DND-41 (cell line): Measurements from ENCODE around the gene LCE2D.

Source experiments
- ATAC-seq: fragments of 200-7000 bp; cut with Tn5 transposase; 3 replicates; pipeline ENCODE4 v1.9.1; 2021; ENCODE audit warnings: low read depth; ENCODE audit not compliant: insufficient read depth
- DNase-seq: peaks from one replicate; pipeline ENCODE4 v3.0.0-alpha.2; 2020
- H2AFZ ChIP-seq: 2 replicates; pipeline ENCODE4 v1.6.0; 2012; ENCODE audit warnings: low read depth, low read length
- H3K27ac ChIP-seq: 2 replicates; pipeline ENCODE4 v1.5.1; 2012; ENCODE audit warnings: low read length, inconsistent platforms
- H3K27me3 ChIP-seq: fragments of 200-600 bp; sonication (generic); 2 replicates; pipeline ENCODE4 v1.6.0; 2012; ENCODE audit warnings: low read length, mild to moderate bottlenecking, inconsistent platforms; ENCODE audit not compliant: insufficient read depth, poor library complexity
- H3K36me3 ChIP-seq: 2 replicates; pipeline ENCODE4 v1.5.1; 2012; ENCODE audit warnings: low read length, inconsistent platforms; ENCODE audit not compliant: insufficient read depth
- H3K4me1 ChIP-seq: 2 replicates; pipeline ENCODE4 v1.5.1; 2012; ENCODE audit warnings: mild to moderate bottlenecking, low read length; ENCODE audit not compliant: insufficient read depth
- H3K4me2 ChIP-seq: 2 replicates; pipeline ENCODE4 v1.6.0; 2012; ENCODE audit warnings: mild to moderate bottlenecking, moderate library complexity, low read length, inconsistent platforms; ENCODE audit not compliant: insufficient read depth
- H3K4me3 ChIP-seq, 2 experiments: fragments of 200-600 bp in 1 of 2; shearing (Covaris generic) in 1 of 2; 2 replicates each; pipeline ENCODE4 v1.5.1; 2012 to 2016; ENCODE audit warnings: inconsistent platforms in 2 of 2, low read length in 2 of 2, mild to moderate bottlenecking in 2 of 2, low read depth in 1 of 2, moderate library complexity in 1 of 2
- H3K79me2 ChIP-seq: 2 replicates; pipeline ENCODE4 v1.6.0; 2012; ENCODE audit warnings: low read length, inconsistent platforms; ENCODE audit not compliant: insufficient read depth
- H3K9ac ChIP-seq: 2 replicates; pipeline ENCODE4 v1.6.0; 2012; ENCODE audit warnings: low read depth, mild to moderate bottlenecking, inconsistent platforms, low read length, moderate library complexity
- H3K9me3 ChIP-seq: 2 replicates; pipeline ENCODE4 v1.5.1; 2012; ENCODE audit warnings: low read length, moderate library complexity, mild to moderate bottlenecking, inconsistent platforms; ENCODE audit not compliant: insufficient read depth, severe bottlenecking
- H4K20me1 ChIP-seq: 2 replicates; pipeline ENCODE4 v1.6.0; 2012; ENCODE audit warnings: low read length; ENCODE audit not compliant: insufficient read depth
- CTCF ChIP-seq: IDR thresholded peaks from 2 replicates; pipeline ENCODE4 v1.5.1; 2012; ENCODE audit warnings: borderline replicate concordance, low read length, moderate library complexity, mild to moderate bottlenecking; ENCODE audit not compliant: poor library complexity, severe bottlenecking; ENCODE audit errors: extremely low read depth
- EZH2 ChIP-seq: IDR thresholded peaks from 3 replicates; pipeline ENCODE4 v1.6.1; 2012; ENCODE audit warnings: borderline replicate concordance, low read depth, mild to moderate bottlenecking, moderate library complexity, low read length, inconsistent platforms; ENCODE audit not compliant: severe bottlenecking

LCE2D gene

GRCh38 chr1:152707860-152708259, 44.7 kb downstream of the LCE2D start, which contains the start of gene LCE4A:
TSS of gene LCE4A (plus strand) at chr1:152708160. CDS start at chr1:152709076, 916 bp downstream.
- Histone ChIP-seq H3K4me2 (no peak within 1 kb of the TSS), H3K4me3 (no peak within 1 kb of the TSS), H3K9ac (no peak within 1 kb of the TSS), H2AFZ (no peak within 1 kb of the TSS), H3K36me3 (no peaks in the 10 kb centered on the region), H3K9me3 (no peaks in the 10 kb centered on the region), H3K27ac (no peak within 1 kb of the TSS), H3K4me1 (no peaks in the 10 kb centered on the region), H3K79me2 (no peaks in the 10 kb centered on the region), H4K20me1 (0 out of 2 replicates have a peak, but pooled peaks cover 4% of the 10 kb centered on the region), H3K27me3 (peaks cover 15% of the 10 kb centered on the region)
- TF ChIP-seq CTCF (no peak), EZH2 (no peak)
- DNase-seq (no peak), ATAC-seq (no peak)
